Activated CD8-positive, alpha-beta T cell treated with anti-CD3 and anti-CD28 coated beads for 36 hours (primary cell): ENCODE measurements around the gene OPCML. TPM values are rescaled to one million over a fixed set of nuclear protein-coding genes. Genes with fewer than 3 reads are reported as not detected.

Experiments
- ATAC-seq: fragments of 200-7000 bp; cut with Tn5 transposase; one replicate; pipeline ENCODE4 v1.10.0; 2021; ENCODE audit warnings: mild to moderate bottlenecking, moderate library complexity
- CTCF ChIA-PET: fragments of 350-600 bp; sonication (Branson Sonifier 250); formaldehyde crosslinking; loops from one replicate; lab custom pipeline; 2021; ENCODE audit warnings: antibody characterized with exemption; lab: Charles Lee
- POLR2A ChIA-PET: fragments of 350-600 bp; sonication (Branson Sonifier 250); formaldehyde crosslinking; loops from one replicate; lab custom pipeline; 2021; ENCODE audit warnings: antibody characterized with exemption; lab: Charles Lee
- DNase-seq: peaks from one replicate; pipeline ENCODE4 v3.0.0-alpha.2; 2020
- H3K27ac Mint-ChIP-seq: one replicate; pipeline ENCODE4 v1.8.0; 2021; ENCODE audit warnings: mild to moderate bottlenecking, mixed read lengths
- H3K27me3 Mint-ChIP-seq: one replicate; pipeline ENCODE4 v1.8.0; 2021; ENCODE audit warnings: mixed read lengths
- H3K36me3 Mint-ChIP-seq: one replicate; pipeline ENCODE4 v1.8.0; 2021; ENCODE audit warnings: low read depth, mixed read lengths
- H3K4me1 Mint-ChIP-seq: one replicate; pipeline ENCODE4 v1.8.0; 2021; ENCODE audit warnings: low read depth, mixed read lengths
- H3K4me3 Mint-ChIP-seq: one replicate; pipeline ENCODE4 v1.8.0; 2021; ENCODE audit warnings: mild to moderate bottlenecking, moderate library complexity, mixed read lengths
- H3K9me3 Mint-ChIP-seq: one replicate; pipeline ENCODE4 v1.8.0; 2021; ENCODE audit warnings: mixed read lengths
- intact Hi-C: fragments of 100-400 bp; cut with micrococcal nuclease; formaldehyde crosslinking; loops from one replicate; pipeline ENCODE4 v1.10.0; 2022
- total RNA-seq, 2 experiments: library from RNA; stranded (reverse); gene quantifications; one replicate each; pipeline ENCODE4 v1.2.3, GENCODE V29; 2021
- TF ChIP-seq, protein P1 (sequence below): fragments of 200-600 bp; IDR thresholded peaks from one replicate; pipeline ENCODE4 v1.8.0; 2022; ENCODE audit warnings: antibody characterized with exemption, mild to moderate bottlenecking

OPCML gene
- total RNA-seq, 2 experiments from 2014 or later = not detected

- Mint-ChIP-seq H3K4me3 (no peak overlapping the region), H3K9me3 (no peaks in the 10 kb centered on the region), H3K4me1 (no peaks in the 10 kb centered on the region), H3K27ac (no peak overlapping the region), H3K27me3 (peaks cover 1% of the 10 kb centered on the region), H3K36me3 (no peaks in the 10 kb centered on the region)
- TF ChIP-seq, protein P1, sequence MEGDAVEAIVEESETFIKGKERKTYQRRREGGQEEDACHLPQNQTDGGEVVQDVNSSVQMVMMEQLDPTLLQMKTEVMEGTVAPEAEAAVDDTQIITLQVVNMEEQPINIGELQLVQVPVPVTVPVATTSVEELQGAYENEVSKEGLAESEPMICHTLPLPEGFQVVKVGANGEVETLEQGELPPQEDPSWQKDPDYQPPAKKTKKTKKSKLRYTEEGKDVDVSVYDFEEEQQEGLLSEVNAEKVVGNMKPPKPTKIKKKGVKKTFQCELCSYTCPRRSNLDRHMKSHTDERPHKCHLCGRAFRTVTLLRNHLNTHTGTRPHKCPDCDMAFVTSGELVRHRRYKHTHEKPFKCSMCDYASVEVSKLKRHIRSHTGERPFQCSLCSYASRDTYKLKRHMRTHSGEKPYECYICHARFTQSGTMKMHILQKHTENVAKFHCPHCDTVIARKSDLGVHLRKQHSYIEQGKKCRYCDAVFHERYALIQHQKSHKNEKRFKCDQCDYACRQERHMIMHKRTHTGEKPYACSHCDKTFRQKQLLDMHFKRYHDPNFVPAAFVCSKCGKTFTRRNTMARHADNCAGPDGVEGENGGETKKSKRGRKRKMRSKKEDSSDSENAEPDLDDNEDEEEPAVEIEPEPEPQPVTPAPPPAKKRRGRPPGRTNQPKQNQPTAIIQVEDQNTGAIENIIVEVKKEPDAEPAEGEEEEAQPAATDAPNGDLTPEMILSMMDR = no peak
- DNase-seq = no peak
- no peak for ATAC-seq
- ChIA-PET POLR2A (no interaction called here), CTCF (no interaction called here)
- intact Hi-C loops = no loop called here
Measured at GRCh38 chr11:132804258-132804657, 728.0 kb downstream of the OPCML start.

GRCh38 chr11:132803436-132803835 is 728.9 kb downstream of the OPCML start:
- intact Hi-C loops = no loop called here
- CTCF ChIA-PET = no interaction called here
- H3K9me3 Mint-ChIP-seq = no peaks in the 10 kb centered on the region
- POLR2A ChIA-PET = no interaction called here
- TF ChIP-seq, protein P1 = no peak
- H3K36me3 Mint-ChIP-seq = no peaks in the 10 kb centered on the region
- DNase-seq = no peak
- no peak overlapping the region for H3K27ac Mint-ChIP-seq
- ATAC-seq = no peak
- no peaks in the 10 kb centered on the region for H3K4me1 Mint-ChIP-seq
- H3K27me3 Mint-ChIP-seq = peaks cover 1% of the 10 kb centered on the region
- H3K4me3 Mint-ChIP-seq = no peak overlapping the region

GRCh38 chr11:132802947-132803346 is 729.4 kb downstream of the OPCML start:
- H3K9me3 Mint-ChIP-seq = no peaks in the 10 kb centered on the region
- ATAC-seq (no peak), DNase-seq (no peak)
- H3K4me3 Mint-ChIP-seq = no peak overlapping the region
- H3K4me1 Mint-ChIP-seq = no peaks in the 10 kb centered on the region
- no peak overlapping the region for H3K27ac Mint-ChIP-seq
- TF ChIP-seq, protein P1 = no peak
- ChIA-PET CTCF (no interaction called here), POLR2A (no interaction called here)
- intact Hi-C loops = no loop called here
- H3K27me3 Mint-ChIP-seq = peaks cover 1% of the 10 kb centered on the region
- no peaks in the 10 kb centered on the region for H3K36me3 Mint-ChIP-seq

GRCh38 chr11:132793831-132794230 is 738.5 kb downstream of the OPCML start:
- TF ChIP-seq, protein P1 = no peak
- CTCF ChIA-PET = no interaction called here
- Mint-ChIP-seq H3K4me1 (no peaks in the 10 kb centered on the region), H3K36me3 (no peaks in the 10 kb centered on the region), H3K9me3 (no peaks in the 10 kb centered on the region), H3K27ac (no peak overlapping the region), H3K4me3 (no peak overlapping the region), H3K27me3 (no peaks in the 10 kb centered on the region)
- intact Hi-C loops = no loop called here
- POLR2A ChIA-PET = no interaction called here
- no peak for DNase-seq
- ATAC-seq = no peak

GRCh38 chr11:132792341-132793140 is 739.8 kb downstream of the OPCML start:
- H3K27ac Mint-ChIP-seq = no peak overlapping the region
- DNase-seq = no peak
- CTCF ChIA-PET = no interaction called here
- ATAC-seq = no peak
- POLR2A ChIA-PET = no interaction called here
- no peaks in the 10 kb centered on the region for H3K9me3 Mint-ChIP-seq
- intact Hi-C loops = no loop called here
- H3K27me3 Mint-ChIP-seq = no peaks in the 10 kb centered on the region
- H3K4me3 Mint-ChIP-seq = no peak overlapping the region
- H3K4me1 Mint-ChIP-seq = no peaks in the 10 kb centered on the region
- H3K36me3 Mint-ChIP-seq = no peaks in the 10 kb centered on the region
- TF ChIP-seq, protein P1 = no peak
